ENCODE results near the gene CDK3.

The CDK3 gene

DNA sequence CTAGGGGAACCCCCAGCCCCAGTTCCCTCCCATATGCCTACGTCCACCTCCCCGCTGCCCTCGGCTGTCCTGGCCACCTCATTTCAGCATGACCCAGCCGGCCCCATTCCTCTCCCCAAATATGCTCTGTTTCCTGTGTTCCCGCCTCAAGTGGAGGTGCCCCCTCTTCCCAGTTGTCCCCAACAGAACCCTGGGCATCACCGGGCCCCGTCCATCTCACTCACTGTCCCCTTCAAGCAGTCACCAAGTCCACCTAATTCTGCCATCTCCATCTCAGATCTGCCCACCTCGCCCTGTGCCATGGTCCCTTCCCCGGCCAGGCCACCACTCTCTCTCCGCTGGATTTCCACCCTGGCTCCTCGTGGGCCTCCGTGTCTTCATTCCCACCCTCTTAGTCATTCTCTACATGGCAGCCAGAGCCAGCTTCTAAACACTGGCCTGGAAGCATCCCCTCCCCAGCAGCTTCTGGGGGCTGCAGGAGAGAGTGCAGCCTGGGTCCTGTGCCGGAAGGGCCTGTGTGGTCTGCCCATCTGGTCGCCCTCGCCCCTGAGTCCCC lies 12.8 kb downstream of the CDK3 start:
- no peak for DNase-seq (ENCODE audit: low read depth in 2 of 3, low spot score in 2 of 3)

DNA sequence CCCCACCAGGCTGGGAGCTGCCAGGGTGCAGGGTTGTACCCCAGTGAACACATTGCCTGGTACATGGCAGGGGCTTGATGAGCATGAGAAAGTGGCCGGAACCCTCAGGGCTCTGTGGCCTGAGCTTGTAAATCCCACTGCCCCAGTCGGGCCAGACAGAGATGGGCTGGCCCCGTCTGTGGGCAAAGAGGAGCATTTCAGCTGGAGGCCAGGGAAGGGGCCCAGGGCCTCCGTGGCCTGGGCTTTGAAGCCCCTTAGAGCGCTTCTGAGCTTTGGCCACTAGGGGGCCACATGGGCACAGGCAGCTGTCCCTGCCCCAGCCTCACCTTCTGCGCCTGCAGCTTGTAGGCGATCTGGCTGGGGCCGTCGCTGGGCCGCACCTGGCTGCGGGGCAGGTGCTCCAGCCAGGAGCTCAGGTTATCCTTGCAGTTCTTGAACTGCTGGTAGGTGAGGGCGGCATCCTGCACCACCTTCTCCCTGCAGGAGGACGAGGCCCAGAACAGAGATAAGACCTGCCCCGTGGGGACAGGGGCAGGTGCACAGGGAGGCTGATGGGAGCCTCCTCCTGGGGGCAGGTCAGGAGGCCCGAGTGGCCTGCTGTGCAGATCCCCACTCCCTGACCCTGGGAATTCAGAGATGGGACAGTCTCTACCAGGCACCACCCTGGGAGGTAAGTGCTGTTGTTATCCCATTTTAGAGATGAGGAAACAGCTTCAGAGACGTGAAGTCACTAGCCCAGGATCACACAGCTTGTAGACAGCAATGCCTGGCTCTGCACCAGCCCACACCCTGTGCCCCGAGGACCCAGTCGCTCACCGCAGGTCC lies 13.7 kb downstream of the CDK3 start:
- DNase-seq (ENCODE audit: low read depth in 2 of 3, low spot score in 2 of 3): peak in 2 of 3 experiments; percentile 42 to 59

DNA sequence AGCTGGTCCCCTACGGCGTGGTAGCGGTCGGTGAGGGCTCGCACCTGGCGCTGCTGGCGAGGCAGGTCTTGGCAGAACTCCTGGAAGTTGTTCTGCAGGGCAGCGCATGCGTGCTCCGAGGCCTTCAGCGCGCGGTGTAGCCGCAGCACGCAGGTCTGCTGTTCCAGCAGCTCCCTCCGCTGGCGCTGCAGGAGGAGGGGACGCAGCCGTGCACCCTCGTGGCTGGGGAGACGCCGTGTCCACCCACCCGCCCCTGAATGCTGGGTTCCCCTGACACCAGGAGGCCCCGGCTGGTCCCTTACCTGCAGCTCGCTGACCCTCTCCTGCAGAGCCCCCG lies 14.2 kb downstream of the CDK3 start:
- DNase-seq (ENCODE audit: low read depth in 2 of 3, low spot score in 2 of 3): no peak

DNA sequence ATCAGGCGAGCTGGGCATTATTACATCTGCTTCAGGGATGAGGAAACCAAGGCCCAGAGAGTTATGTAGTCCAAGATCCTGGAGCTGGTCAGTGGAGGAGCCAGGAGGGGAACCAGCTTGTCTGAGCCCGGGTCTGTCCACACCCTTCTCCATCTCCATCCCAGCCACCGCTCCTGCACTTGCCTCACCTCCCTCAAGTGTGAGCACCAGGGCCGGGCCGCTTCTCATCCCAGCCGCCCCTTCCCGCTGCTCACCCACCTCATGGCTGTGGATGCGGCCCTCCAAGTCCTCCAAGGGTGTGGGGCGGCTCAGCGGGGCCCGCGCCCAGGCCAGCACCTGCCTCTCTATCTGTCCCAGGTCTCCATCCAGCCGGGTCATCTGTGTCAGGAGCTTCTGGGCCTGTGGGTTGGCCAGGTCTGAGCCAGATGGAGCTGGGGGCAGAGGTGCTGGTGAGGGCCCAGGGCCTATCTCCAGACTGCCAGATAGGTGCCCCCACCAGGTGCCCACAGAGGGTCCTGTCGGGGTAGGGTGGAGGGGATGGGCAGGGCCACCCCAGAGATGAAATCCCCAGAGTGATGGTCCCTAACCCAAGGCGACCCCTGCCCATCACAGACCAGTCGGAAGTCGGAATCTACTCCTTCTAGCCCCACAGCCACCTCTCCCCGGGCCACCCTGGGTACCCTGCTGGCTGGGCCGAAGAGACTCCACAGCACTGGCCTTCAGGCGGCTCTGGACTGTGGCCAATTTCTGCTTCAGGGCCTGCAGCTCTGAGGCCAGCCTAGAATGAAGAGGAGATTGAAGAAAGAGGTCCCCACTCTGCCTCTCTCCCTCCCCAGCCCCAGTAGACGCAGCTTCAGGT lies 17.1 kb downstream of the CDK3 start:
- DNase-seq (ENCODE audit: low read depth in 2 of 3, low spot score in 2 of 3): no peak

DNA sequence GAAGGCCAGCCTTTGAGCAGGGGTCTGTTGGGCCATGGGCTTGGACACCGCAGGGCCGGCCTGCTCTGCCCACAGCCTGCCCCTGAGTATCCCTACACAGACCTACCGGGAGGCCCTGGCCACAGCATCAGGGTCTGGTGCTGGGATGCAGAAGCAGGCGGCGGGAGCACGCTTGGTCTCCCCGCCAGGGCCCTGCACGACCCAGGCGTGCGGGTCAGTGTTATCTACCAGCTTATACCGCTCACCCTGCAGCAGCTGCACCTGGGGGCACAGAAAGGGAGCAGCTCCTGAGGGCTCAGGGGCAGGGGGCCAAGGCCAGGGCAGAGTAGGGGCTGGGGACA lies 17.7 kb downstream of the CDK3 start:
- DNase-seq (ENCODE audit: low read depth in 2 of 3, low spot score in 2 of 3): no peak

DNA sequence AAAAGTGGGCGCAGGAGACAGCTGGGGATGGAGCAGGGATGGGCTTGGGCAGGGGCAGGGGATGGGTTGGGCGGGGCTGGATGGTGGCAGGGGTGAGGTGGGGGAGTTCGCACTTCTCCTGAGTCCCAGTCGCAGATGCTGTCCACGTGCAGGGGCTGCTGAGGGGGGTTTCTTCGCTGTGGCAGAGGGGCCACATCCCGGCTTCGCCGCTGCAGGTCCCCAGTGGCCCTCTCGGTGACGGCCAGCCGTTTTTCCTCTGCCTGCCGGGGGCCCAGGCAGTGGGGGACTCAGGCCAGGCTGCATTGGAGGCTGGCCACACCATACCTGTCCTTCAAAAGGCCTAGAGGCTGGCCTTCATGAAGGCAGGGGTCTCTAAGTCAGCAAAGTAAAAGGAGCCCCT lies 18.1 kb downstream of the CDK3 start:
- DNase-seq (ENCODE audit: low read depth in 2 of 3, low spot score in 2 of 3): no peak

DNA sequence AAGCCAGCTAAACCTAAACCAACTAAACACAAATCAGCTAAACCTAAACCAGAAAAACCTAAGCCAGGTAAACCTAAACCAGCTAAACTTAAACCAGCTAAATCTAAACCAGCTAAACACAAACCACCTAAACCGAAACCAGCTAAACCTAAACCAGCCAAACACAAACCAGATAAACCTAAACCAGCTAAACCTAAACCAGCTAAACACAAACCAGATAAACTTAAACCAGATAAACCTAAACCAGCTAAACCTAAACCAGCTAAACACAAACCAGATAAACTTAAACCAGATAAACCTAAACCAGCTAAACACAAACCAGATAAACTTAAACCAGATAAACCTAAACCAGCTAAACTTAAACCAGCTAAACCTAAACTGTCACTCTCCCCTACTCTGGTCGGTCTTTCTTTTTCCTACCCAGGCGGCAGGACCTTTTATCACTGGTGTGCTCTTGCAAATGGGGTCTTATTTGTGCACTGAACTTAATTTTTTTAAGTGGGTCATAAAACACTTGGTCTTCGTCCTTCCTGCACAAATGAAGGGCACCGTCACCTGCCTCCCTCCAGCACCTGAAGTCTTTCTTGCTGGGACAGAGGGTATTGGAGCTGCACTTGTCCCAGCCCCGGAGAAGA lies 19.3 kb downstream of the CDK3 start:
- no peak for DNase-seq (ENCODE audit: low read depth in 2 of 3, low spot score in 2 of 3)

DNA sequence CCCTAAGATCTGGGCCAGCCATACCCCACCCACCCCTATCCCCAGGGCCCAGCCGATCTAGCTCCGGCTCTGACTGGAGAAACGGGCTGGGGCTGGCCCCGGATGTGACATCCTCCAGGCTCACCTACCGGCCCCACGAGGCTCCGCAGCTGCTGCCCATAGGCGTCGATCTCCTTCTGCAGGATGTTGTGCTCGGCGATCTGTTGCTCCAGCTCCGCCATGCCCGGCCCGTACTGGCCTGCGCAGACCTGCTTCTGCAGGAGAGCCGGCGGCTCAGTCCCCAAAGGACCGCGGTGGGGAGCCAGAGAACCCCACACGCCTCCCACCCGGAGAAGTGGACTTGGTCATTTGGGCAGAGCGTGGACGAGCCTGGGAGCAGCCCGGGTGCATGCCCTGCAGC lies 21.6 kb downstream of the CDK3 start:
- no peak for DNase-seq (ENCODE audit: low read depth in 2 of 3, low spot score in 2 of 3)

DNA sequence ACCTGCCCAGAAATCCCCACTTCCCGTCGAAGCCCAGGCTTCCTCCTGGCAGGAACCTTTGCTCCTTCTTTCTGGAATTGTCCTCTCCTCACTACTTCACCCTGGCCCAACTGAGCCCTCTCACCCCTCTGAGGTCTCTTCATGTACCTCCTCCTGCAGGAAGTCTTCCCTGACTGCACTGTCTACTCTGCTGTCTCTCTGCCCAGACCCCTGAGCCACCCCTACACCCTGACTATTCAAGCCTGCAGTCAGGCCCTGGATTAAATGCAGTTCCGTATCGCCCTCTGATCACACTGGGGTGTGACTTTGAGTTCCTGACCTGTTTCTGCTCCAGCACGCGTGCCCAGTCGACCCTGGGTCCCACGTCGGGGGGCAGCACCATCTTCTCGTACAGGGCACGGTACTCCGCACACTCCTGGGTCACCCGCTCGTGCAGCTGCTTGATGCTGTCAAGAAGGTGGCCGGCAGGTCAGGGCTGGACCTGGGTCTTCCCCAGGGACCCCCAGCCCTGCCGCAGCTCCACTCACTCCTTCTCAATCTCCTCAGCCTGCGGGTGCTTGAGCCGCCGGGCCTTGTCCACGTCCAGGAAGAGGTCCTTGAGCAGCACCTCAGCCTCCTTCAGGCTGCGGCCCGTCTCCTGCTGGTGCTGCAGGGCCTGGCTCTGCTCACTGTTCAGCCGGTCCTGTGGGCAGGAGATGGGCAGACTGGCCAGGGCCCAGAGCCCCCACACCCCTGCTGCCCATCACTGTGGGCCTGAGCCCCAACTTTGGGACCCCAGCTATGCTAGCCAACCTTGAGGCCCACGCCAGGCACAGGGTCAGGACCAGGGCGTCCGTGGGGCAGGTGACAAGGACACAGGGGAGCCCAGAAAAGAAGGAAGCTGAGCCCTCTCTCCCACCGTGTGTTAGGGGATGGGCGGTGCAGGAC lies 22.6 kb downstream of the CDK3 start:
- DNase-seq (ENCODE audit: low read depth in 2 of 3, low spot score in 2 of 3): no peak

DNA sequence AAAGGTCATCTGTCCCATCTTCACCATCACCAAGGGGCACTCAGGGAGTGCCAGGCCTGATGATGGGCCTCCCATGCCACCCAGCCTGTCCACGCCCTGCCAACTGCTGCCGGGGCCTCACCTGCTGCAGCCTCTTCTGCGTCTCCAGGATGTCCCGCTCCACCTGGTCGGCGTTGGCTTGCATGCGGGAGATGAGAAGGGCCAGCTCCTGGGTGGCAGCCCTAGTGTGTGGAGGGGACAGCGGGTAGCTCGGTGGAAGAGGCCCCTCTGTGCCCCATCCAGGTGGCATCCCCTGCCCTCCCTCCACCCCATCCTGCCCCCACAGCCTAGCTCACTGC lies 23.2 kb downstream of the CDK3 start:
- DNase-seq (ENCODE audit: low read depth in 2 of 3, low spot score in 2 of 3): no peak

DNA sequence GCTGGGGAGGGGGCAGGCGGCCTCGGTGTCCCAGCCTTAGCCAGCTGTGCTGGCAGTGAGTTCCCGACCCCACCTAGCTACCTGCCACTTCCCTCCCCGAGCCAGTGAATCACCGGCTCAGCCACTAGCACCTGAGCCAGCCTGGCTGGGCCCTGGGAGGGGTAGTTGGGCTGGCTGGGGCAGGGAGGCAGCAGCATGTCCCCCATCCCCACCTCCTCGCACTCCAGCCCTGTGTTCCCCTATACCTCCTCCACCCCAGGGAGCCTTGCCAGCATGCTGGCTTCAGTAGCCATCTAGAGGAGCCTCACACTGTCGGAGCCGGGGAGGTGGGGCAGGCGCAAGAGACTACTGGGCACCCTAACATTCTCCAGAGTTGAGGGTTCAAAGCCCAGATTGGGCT lies 23.7 kb downstream of the CDK3 start:
- DNase-seq (ENCODE audit: low read depth in 2 of 3, low spot score in 2 of 3): no peak

DNA sequence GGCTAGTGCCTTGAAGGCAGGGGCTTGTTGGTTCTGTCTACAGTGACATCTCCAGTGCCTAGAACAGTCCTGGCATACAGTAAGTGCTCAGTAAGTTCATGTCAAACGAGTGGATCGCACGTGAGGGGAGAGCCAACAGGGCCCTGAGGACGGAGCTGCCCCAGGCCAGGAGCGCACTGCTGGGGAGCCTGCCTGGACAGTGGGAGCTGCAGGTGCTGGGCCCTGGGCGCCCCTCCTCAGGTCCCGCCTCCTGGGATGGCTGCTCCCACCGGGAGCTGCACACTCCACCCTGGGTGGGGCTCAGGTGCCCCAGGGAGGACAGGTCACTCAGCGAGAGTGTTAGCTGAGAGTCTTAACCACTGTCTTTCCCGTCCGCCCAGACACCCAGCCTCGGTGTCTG lies 24.6 kb downstream of the CDK3 start:
- no peak for DNase-seq (ENCODE audit: low read depth in 2 of 3, low spot score in 2 of 3)

DNA sequence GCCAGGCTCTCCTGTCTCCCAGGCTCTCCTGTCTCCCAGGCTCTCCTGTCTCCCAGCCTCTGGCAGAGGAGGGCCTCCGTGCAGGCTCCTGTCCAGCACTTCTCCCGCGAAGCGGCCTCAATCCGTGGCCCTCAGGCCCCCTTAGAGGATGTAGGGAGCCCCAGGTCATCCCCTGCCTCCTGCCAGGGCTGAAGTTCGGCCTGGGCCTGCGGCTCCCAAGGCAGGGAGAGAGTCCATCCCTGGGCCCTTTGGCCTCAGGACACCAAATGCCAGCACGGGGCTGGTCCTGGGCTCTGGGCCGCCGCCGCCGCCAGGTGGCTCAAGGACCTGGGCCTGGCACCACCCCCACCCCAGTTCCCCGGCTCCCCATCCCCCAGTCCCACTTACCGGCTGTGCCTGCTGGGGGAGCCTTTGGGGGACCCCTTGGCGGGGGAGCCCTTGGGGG lies 26.1 kb downstream of the CDK3 start:
- DNase-seq (ENCODE audit: low read depth in 2 of 3, low spot score in 2 of 3): no peak

DNA sequence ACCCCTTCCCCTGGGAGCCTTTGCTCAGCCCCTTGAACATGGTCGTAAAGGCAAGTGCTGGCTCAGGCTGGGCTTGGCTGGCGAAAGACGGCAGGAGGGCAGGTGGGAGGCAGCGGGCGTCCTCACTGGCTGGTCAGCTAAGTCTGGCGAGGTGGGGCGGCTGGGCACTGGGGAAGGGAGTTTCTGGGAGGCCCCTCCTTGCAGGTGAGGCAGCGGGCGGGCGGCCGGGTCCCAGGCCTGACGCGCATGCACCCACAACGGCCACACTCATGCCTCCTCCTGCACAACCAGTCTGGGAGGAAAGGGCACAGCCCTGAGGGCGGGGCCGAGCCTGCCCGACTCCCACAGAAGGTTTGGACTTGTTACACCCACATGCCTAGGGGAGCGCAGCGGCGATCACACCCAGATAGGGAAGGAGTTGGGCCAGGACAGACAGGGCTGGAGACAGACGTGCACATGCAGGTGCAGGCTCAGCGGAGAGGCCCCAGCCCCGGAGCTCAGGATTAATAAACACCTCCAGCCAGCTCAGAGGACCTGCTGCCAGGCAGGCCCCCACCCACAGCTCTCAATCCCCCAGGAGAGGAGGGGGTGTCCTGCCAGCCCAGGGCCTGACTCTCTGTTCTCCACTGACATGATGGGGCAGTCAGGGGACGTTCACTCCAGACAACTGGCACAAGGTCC lies 26.6 kb downstream of the CDK3 start, which contains the start of gene EVPL:
EVPL (minus strand) TSS at position 148 of the 681 bp plus-strand sequence; CDS start at position 40, 108 bp downstream.
- no peak for DNase-seq (ENCODE audit: low read depth in 2 of 3, low spot score in 2 of 3)

DNA sequence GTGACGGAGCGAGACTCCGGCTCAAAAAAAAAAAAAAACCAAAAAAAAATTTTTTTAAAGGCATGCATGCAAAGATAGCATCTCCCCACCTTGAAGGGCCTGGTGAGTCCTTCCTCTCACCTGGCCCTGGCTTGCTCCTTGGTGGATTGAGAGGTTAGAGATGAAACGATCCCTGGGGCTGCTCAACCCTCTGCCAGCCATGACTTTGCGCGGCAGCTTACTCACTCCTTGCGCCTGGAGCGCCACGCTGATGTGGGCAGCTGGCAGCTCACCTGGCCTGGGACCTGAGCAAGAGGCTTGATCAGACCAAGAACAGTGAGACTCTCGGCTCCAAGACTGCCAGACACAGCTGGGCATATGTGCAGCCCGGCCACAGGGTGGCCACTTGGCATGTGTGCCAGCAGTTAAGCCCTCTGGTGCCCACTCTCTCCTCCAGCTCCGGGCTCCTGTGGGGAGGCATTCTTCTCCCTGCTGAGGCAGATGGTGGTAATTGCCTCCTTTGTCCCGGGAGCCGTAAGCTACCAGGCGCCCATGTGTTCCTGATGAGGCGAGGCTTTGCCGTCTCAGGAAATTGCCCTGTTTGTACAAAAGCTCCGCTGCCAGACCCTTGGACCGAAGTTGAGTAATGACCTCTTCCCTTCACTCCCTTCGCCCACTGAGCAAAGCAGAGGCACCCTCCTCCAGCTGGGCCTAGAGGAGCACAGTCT lies 31.6 kb downstream of the CDK3 start:
- no peak for DNase-seq (ENCODE audit: low read depth in 2 of 3, low spot score in 2 of 3)

DNA sequence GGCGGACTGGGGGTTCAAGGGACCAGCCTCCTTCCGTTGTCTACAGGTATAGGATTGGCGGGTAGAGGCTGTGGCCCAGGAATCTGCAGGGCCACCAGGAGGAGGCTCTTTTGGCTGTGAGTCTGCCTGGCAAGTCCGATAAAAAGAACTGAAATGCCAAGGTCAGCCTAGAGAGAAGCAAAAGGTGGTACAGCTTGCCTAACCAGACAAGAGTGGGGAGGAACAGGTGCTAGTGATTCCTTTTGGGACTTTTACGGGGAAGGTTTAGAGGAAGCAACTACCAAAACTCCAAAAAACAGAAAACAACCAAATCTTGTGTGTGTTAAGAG lies 32.1 kb downstream of the CDK3 start:
- no peak for DNase-seq (ENCODE audit: low read depth in 2 of 3, low spot score in 2 of 3)

DNA sequence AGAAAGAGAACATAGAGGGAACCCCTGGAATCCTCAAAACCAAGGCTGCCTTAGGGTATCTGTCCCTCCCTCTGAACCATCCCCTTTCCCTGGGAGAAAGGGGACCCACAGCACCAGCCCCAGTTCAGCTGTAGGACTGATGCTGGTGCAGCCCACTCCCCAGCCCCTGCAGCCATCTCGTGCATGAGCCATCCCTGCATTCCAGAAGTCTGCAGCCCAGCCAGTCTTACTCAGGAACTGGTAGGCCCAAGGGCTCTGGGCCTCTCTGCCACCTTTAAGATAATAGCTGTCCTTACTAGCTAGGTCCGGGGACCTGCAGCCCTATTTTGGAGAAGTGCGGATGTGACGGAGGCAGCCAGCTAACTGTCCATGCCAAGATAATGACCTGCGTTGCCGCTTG lies 32.5 kb downstream of the CDK3 start:
- no peak for DNase-seq (ENCODE audit: low read depth in 2 of 3, low spot score in 2 of 3)

DNA sequence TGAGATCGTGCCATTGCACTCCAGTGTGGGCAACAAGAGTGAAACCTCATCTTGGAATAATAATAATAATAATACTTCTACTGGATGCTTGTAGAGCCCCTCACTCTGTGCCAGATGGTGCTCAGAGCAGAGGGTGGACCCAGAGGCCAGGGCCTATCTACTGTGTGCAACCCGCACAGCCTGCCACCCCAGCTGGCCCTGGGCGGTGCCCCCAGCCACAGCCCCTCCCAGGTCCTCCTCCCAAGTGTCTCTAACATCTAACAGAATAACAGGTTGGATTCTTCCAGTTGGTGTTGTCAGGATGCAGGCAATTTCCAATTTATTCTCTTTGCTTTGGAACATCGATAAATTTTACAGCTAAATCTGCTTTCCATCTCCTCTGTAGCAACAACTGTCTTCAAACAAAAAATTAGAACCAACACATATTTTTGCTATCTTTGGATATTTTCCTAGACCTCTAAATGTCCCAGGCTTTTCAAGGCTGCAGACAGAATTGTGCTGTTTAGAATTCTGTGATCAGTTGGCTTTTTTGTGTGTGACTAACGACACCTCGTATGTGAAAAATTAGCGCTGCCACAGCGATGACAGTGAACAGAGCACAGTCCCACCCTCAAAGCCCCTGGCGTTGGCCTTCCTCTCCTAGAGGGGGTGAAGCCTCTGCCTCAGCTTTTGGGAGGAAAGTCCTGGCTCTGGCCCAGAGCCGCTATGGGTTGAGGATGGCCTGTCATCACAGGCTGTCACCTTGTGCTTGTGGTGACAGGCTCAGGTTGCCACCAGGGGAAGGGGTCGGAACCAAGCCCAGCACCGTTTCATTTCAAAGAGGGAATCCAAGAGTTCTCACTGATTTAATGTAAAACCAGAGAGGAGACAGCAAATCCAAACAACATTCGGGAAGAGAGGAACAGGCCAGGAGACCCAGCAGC lies 34.0 kb downstream of the CDK3 start:
- DNase-seq (ENCODE audit: low read depth in 2 of 3, low spot score in 2 of 3): no peak

All from activated CD8-positive, alpha-beta memory T cell treated with anti-CD3 and anti-CD28 coated beads for 48 hours (primary cell).